NCI-H526 treated with DMSO at 0.1 percent for 48 hours (cell line): Measurements from ENCODE around the gene SEPTIN7.
A peak's percentile ranks its signal among the peaks of the same experiment; 100 is the strongest.

Experiments
- DNase-seq: peaks from one replicate; lab custom pipeline; 2025; lab: John Stamatoyannopoulos, UW

SEPTIN7 gene

DNA sequence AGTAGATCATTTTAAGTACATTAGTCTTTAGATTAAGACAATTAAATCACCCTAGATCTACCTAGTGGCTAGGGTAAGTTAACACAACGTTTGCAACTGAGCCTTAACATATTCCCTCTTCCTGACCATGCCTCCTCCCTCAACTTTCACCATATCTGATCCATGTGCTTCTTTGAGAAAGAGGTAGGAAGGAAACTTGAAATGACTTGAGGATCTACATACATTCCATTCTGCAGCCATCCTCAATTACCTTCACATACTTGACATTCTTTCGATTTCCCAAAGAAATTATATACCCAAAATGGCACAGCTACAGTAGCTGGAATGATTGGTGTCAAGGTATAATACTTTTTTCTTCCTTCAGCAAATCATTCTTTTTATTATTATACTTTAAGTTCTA is 12.9 kb upstream of the SEPTIN7 start:
- DNase-seq = no peak

DNA sequence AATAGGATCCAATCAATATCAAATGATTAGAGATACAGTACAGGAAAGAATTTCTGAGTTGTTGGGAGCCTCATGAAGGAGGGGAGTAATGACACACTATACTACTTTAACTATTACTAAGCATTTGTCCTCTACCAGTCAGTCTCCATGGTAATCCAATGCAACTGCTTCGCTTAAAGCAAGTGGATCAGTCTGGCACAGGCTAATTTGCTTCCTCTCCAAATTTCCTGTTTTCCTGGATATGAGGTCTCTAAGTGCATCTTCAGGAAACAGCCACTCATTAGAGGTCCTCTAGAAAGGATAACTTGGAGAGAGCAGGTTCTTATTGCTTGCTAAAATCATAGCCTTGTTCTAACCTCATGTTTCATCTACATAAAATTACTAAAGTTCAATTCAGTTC is 8.4 kb upstream of the SEPTIN7 start:
- DNase-seq = no peak

DNA sequence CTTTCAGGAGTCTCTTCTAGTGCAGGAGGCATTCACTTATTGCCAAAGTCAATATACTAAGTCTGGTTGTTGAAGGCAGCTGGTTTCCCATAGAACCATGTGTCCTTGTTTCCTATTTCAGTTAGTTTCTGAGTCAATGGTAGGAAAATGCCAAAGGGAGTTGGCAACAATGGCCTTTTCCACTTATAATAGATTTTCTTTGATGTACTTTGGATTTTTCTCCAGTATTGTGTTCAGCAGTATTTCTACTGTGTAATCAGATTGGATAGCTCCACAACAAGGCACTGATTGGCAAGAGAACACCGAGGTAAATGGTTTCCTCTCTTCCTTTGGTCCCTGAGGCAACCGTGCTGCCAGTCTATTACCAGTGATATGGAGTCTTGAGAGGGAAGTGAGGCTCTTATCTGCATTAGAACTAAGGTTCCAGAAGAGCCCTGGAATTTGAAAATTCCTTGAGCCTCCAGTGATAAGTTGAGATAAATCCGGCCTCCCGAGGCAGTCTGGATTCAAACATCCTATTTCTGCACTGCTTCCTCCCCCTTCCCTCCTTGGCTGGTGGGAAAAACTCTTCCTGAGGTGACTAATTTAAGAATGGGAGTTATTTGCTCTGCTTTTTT is 7.9 kb upstream of the SEPTIN7 start:
- DNase-seq = no peak

DNA sequence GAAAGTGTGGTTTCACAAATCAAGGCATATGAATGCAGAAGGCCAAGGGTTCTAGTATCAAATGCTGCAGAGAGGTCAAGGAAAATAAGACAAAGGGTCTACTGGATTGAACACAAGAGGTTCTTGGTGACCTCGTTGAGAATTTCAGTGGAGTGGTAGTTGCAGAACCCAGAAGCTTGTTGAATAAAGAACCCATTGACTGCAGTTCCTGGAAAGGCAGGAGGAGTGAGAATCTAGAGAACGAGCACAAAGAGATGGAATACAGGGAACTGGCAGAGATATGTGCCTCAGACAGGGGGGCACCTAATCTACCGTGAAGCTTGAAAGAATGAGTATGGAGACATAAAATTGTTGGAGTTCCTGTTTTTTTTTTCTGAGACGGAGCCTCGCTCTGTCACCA is 3.5 kb upstream of the SEPTIN7 start:
- DNase-seq = no peak

DNA sequence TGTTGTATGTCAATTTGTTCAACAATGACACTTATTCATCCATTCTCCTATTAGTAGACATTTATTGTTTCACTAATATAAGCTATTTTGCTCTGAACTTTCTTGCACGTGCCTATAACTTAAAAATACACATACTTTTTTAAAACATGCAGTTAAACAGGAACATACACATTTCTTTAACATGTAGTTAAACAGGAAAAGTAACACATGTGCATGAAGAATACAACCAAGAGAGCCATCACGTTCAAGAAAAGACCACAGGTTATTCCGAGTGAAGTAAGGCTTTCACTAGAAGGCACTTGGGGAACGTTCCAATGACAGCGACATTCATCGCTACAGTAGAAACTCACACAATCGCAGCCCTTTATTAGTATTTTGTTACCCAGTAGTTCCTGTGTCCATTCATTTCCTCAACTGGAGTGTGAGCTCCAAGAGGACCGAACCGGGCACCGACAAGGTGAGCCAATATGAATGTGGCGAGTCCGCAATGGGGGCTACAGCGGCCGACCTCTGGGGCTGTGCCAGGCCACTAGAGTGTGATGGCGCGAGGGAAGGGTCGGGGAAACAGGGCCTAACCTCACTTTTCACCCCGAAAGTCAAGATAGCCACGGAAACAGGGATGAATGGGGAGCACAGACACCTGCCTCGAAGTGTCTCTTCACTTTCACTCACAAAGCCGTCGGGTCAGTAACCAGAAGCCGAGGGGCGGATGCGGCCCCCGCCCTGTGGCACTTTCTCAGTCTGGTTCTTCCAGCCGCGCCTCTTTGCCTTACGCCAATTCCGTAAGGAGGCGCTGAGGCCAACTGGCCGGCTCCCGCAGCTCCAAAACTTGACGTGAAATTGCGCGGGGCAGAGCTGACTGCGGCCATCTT is 775 bp upstream of the SEPTIN7 start:
- peak; percentile 80 for DNase-seq

DNA sequence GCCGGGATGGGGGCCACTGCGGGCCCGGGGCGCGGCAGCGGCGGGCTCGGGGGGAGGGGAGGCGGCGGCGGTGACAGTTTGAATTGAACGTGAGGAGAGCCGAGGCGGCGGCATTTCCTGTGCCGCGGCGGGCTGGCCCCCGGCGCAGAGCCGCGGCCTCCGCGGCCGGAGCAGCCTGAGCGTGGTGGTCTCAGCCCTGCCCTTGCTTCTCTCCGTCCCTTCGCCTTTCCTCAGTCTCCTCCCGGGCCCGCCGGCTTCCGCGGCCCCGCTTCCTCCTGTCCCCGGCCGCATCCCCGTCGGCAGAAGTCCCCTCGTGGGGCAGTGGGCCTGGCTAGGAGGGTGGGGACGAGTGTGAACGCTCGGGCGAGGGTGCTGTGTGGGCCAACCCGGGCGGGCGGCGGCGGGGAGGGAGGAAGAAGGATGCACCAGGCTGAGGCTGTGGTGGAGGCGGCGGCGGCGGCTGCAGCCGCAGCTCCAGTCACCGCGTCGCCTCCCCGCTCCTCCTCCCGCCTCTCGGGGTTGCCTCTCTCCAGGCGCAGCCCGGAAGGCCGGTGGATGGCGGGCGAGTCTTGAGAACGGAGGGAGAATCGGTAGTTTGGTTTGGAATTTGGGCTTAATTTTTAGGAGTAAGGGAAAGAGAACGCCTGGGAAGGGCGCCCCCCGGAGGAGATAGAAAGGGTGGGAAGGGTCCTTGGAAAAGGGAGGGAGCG is 690 bp downstream of the SEPTIN7 start:
- peak; percentile 73 for DNase-seq

DNA sequence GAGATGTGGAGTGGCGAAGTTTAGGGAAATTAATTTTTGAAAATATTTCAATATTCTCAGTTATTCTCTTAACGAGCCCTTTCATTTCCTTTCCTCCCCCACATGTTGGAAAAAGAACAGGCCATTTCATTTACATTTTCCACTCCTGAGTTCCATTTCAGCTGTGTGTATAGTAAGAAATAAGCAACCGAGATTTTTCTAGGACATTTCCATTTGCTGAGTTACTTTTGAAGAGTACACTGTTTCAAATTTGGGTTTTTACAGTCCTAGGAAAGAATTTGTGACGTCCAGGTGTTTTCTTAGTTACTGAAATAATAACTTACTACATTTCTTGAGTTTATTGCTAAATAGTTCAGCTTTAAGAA is 1.2 kb downstream of the SEPTIN7 start:
- no peak for DNase-seq

DNA sequence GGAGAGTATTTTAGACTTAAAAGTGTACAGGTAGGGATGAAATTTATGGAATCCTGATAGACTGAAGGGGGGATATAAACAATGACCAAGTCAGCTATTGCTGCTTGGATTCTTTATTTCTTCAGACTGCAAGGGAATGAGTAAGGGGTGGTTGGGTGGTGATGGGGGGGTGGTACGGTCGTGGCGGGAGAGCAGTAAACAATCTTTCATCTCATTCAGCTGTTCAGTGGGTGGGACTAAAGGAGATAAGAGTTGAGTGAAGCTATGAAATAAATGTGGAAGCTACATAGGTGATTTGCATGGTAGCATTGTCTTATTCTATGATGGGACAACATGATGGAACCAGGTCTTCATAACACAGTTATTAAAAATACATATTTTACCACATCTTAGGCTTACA is 1.8 kb downstream of the SEPTIN7 start:
- DNase-seq = peak; percentile 30

DNA sequence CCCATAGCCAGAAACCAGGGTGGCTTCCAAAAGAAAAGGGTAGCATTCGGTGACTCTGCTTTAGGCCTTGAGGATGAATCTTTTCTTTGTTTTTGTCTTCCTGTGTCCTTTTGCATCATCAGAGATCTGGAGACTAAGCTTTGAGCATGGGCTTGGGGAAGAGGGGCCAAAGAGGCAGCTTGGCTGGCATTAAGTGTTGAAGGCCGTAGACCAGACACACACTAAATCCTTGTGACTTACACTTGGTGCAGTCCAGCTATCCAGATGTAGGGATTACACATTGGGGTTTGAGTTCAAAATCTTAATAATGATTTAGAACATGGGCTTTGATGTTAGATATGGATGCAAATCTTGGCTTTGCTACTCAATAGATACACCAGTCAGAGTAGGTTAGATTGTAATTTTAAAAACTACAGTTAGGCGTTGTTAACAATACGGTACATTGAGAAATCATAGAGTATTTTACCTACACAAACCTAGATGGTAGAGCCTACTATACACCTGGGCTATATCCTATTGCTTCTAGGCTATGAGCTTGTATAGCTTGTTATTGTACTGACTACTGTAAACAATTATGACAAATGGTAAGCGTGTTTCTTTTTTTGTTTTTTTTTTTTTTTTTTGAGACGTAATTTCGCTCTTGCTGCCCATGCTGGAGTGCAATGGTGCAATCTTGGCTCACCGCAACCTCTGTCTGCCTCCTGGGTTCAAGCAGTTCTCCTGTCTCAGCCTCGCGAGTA is 3.5 kb downstream of the SEPTIN7 start:
- DNase-seq = no peak

DNA sequence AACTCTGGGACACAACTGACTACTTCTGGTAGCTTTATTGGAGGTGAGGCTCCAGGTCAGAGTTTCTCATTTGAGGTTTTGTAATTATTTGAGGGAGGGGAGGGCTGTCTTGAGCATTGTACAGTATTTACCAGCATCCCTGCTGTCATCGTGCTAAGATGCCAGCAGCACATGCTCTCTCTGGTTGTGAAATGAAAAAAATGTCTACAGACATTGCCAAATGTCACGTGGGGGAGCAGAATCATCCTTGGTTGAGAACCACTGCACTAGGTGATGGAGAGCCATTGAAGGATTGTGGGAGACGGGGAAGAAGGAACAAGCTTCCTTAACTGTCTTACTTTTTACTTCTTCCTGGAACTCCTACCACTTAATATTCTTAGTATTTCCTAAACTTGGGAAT is 5.0 kb downstream of the SEPTIN7 start:
- DNase-seq = no peak

DNA sequence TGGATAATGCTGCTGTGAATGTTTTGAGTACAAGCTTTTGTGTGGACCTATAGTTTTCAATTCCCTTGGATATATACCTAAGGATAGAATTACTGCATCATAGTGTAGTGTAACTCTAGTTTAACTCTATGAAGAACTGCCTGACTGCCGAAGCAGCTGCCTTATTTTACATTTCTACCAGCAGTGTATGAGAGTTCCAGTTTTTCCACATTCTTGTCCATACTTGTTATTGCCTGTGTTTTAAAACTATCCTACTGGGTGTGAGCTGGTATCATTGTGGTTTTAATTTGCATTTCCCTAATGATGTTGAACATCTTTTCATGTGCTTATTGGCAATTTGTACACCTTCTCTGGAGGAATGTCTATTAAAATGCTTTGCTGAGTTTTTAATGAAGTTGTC is 15.7 kb downstream of the SEPTIN7 start:
- peak; percentile 31 for DNase-seq

DNA sequence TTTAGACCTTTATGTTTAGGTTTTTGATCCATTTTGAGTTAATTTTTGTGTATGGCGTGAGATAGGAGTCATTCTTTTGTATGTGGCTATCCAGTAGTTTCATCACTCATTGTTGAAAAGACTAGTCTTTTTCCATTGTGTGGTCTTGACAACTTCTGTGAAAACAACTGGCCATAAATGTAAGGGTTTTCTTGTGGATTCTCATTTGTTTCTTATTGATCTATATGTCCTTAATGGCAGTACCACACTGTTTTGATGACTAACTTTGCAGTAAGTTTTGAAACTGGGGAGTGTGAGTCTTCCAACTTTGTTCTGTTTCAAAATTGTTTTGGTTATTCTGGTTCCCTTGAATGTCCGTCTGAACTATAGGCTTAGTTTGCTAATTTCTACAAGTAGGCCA is 16.3 kb downstream of the SEPTIN7 start:
- no peak for DNase-seq

DNA sequence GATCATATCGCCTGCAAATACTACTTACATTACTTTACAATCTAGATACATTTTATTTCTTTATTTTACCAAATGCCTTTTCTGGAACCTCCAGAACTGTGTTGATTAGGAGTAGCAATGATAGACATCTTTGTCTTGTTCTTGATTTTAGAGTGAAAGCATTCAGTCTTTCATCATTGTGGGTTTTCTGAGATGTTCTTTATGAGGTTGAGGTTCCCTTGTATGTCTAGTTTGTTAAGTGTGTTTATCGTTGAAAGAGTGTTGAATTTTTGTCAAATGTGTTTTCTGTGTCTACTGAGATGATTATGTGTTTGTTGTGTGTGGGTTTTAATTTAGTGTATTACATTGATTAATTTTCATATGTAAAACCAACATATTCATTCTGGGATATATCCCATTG is 17.1 kb downstream of the SEPTIN7 start:
- no peak for DNase-seq

DNA sequence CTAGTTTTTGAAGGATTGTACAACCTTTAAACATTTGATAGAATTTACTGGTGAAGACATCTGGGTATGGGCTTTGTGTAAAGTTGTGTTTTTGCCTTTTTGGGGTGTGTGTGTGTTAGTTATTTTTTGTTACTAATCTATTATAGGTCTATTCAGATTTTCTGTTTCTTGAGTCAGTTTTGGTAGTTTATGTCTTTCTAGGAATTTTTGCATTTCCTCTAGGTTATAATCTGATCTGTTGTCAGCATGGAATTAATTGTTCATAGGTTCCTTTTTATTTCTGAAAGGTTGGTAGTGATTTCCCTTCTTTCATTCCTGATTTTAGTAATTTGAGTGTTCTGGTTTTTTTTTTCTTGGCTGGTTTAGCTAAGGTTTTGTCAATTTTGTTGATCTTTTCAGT is 17.7 kb downstream of the SEPTIN7 start:
- DNase-seq = no peak

DNA sequence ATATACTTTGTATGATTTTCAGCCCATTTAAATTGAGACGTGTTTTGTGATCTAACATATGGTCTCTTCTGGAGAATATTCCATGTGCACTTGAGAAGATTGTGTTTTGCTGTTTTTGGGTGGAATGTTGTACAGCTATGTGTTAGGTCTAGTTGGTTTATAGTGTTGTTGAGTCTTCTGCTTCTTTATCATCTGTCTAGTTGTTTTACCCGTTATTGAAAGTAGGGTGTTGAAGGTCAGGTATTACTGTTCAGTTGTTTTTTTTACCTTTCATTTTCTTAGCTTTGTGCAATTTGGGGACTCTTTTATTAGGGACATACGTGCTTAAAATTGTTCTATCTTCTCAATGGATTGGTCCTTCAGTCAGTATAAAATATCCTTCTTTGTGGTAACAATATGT is 18.5 kb downstream of the SEPTIN7 start:
- DNase-seq = no peak

DNA sequence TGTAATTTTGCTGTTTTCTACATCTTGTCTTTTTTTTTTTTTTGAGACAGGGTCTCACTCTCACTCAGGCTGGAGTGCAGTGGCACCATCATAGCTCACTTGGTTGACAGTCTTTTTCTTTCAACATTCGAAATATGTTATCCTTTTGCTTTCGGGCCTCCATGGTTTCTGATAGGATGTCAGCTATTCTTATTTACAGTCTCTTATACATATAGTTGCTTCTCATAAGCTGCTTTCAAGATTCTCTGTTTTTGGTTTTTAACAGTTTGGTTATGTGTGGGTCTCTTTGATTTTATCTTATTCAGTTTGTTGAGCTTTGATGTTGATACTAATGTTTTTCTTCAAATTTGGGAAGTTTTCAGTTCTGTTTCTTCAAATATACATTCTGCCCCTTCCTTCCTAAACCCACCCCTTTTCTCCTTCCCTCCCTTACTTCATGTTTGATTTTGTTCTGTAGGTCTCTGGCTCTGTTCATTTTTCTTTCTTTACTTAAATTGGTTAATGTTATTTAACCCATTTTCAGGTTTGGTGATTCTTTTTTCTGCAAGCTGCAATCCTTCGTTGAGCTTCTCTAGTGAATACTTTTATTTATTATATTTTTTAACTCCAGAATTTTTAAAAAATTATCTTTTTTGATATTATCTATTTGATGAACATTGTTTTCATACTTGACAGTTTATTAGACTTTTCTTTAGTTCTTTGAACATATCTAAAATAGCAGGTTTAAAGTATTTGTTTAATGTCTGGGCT is 19.3 kb downstream of the SEPTIN7 start:
- no peak for DNase-seq

DNA sequence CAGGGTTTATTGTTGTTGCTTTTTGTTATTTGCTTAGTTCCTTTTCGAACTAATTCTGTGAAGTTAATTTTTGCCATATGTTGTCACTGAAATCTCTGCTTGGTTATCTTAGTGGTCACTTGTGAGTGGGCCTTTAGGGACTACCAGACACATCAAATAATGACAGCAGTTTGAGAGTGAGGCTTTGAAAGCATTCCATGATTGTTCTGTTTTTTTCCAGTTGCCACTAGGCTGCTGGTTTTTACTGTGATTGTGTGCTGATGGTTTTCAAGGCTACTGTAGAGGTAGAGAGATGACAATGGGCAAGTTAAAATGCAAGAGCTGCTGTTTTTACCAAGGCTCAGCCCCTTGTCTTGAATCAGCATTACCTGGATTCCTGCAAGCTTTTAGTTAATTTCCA is 20.0 kb downstream of the SEPTIN7 start:
- DNase-seq = no peak

DNA sequence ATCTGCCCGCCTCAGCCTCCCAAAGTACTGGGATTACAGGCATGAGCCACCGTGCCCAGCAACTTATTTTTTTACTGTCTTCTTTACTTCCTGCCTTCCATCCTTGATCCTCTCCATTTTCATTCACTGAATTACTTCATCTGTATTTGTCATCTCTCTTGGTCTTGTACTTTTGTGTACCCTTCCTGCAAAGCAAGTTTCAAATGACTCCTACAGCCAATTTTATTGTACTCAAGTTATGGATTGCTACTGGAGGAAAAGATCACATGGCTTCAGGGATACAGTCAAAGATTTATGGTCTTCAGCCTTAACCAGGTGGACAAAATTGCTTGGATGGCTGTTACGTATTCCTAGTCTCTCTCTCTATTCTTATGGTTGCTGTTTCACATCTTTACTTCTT is 22.6 kb downstream of the SEPTIN7 start:
- no peak for DNase-seq

DNA sequence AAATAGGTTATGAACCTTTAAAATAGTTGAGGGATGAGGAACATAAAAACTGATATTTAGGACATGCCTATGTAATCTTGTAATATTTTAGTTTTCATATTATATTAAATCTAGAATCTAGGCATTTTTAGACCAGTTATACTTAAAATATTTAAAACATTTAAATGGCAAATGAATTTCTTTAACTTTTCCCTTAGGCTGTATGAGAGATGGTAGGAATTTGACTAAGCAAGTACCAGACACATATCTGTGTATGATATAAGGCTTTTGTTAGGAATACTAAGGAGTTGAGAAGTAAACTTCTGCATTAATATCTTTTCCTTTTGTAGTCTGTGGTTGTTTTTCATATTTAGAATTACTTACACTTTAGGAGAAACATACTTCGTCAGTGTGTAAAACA is 25.1 kb downstream of the SEPTIN7 start:
- no peak for DNase-seq

DNA sequence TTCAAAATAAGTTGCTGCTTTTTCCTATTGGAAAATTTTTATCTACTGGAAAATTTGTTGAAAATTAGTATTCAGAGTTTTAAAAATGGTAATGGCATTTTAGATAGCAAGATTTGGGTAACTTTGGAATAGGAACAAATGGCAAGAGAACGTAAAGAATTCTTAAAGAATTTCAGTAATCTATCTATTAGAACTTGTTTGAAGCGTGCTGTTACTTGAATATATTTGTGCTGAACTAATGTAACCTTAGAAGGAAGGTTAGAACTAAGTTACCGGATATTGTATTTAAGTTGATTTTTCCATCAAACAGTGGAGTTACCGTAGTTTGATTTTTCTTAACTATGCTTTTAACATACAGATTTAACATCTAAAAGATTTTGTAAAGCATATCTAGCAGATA is 25.9 kb downstream of the SEPTIN7 start:
- DNase-seq = no peak

DNA sequence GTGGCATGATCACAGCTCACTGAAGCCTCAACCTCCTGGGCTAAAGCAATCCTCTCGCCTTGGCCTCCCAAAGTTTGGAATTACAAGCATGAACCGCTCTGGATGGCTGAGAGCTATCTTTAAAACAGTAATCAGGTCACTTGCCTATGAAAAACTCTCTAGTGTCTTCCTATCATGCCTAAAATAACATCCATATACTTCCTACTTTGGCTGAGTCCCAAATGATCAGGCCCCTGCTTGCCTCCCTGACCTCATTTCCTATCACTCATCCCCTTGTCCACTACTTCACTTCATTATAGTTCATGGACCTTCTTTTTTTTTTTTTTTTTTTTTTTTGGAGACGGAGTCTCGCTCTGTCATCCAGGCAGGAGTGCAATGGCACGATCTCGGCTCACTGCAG is 28.0 kb downstream of the SEPTIN7 start:
- no peak for DNase-seq

DNA sequence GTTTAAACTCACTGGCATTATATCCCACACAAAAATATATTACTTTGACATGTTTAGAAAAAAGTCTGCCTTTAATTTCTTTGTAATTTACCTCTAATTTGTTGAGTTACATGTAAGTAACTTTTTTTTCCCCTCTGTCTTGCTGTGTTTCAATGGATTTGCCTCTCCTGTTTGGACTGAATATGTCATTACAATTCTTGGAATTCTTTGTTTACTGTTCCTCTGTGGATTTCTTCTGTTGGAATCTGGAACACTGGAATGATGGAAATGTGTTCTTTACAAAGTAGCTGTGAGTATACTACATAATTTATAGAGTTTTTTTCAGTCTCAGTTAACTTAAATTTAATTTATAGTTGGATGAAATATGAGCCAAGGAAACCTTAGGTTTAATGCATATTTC is 30.4 kb downstream of the SEPTIN7 start:
- DNase-seq = no peak
